GM18505 (cell line): ENCODE data around the gene ZNF839.
A peak's percentile ranks its signal among the peaks of the same experiment; 100 is the strongest.

Experiments
- ATAC-seq: cut with Tn5 transposase; IDR thresholded peaks from one replicate; pipeline ENCODE4 v1.9.1; 2021; ENCODE audit not compliant: unreplicated experiment
- POLR2A ChIP-seq: IDR thresholded peaks from 4 replicates; pipeline ENCODE4 v1.6.1; 2011; ENCODE audit warnings: borderline replicate concordance; ENCODE audit not compliant: insufficient read depth, insufficient read length; ENCODE audit errors: extremely low read depth

ZNF839 gene

GRCh38 chr14:102363182-102363943 is 43.8 kb downstream of the ZNF839 start:
- peak; percentile 25 for ATAC-seq
- TF ChIP-seq POLR2A, result no peak

GRCh38 chr14:102370305-102370809 is 50.8 kb downstream of the ZNF839 start:
- ATAC-seq, result no peak
- no peak for TF ChIP-seq POLR2A

DNA sequence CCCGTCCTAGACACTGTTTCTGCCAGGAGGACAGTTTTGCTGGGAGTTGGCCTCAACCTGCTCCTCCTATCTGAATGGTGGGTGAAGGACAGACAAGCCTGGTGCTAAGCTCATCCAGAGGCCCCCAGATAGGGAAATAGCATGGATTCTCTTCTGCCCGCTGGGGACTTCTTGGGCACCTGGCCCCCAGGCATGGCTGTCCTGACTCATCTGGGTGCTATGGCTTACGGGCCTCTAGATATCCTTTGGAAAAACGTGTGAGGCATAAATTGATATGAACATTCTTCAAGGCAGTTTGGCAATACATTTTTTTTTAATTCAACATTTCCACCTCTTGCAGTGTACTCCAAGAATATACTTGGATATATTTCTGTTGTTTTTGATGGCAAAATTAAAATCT is 51.8 kb downstream of the ZNF839 start:
- no peak for TF ChIP-seq POLR2A
- no peak for ATAC-seq

- TF ChIP-seq POLR2A, result no peak
- no peak for ATAC-seq
Measured at GRCh38 chr14:102373110-102373509, 53.6 kb downstream of the ZNF839 start.

GRCh38 chr14:102374264-102374663 is 54.7 kb downstream of the ZNF839 start:
- no peak for ATAC-seq
- no peak for TF ChIP-seq POLR2A

DNA sequence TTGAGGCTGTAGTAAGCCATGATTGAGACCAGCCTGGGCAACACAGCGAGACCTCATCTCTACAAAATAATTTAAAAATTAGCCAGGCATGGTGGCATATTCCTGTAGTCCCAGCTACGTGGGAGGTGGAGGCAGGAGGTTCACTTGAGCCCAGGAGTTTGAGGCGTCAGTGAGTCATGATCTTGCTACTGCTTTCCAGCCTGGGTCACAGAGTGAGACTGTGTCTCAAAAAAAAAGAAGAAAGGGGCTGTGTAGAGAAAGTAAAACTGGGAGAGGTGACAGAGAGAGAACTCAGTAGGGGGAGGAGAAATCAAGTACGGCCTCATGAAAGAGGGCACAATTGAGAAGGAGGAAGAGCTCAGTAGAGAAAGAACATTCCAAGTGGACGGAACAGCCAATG is 55.6 kb downstream of the ZNF839 start:
- ATAC-seq, result no peak

GRCh38 chr14:102377696-102378095 is 58.1 kb downstream of the ZNF839 start:
- ATAC-seq, result no peak
- no peak for TF ChIP-seq POLR2A

More for the DNA sequence above, 55.6 kb downstream of the ZNF839 start:
- TF ChIP-seq POLR2A, result no peak

- TF ChIP-seq POLR2A, result no peak
- ATAC-seq, result no peak
Measured at GRCh38 chr14:102378830-102379229, 59.3 kb downstream of the ZNF839 start.

DNA sequence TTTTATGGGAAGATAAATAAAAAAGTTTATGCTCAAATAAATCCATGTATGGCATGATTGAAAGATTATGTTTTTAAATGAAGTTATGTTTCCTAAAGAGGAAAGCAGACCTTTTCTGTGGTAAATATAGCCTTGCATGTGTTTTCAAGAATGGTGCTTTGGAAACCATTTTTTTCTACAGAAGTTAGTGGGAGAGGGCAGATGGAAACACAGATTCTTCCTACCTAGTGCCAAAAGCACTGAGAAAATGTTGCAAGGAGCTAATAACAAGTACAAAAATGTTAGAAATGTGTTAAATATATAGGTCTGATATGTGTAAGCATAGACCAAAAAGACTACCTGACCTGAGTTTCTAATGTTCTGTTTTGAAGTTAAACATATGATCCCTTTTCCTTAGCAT is 67.5 kb downstream of the ZNF839 start:
- TF ChIP-seq POLR2A, result no peak
- no peak for ATAC-seq

DNA sequence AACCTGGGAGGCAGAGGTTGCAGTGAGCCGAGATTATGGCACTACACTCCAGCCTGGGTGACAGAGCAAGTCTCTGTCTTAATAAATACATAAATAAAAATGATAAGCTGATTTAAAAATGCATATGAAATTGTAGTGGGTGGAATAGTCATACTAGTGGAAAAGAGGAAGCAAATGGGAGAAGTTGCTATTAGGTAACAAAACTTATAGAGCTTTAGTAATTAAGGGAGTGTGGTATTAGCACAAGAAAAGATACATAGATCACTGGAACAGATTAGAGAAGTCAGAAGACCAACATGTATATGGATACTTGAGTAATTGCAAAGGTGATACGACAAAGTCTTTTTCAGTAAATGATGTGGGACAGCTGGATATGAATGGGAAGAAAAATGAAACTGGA is 69.7 kb downstream of the ZNF839 start:
- no peak for TF ChIP-seq POLR2A
- ATAC-seq, result no peak

DNA sequence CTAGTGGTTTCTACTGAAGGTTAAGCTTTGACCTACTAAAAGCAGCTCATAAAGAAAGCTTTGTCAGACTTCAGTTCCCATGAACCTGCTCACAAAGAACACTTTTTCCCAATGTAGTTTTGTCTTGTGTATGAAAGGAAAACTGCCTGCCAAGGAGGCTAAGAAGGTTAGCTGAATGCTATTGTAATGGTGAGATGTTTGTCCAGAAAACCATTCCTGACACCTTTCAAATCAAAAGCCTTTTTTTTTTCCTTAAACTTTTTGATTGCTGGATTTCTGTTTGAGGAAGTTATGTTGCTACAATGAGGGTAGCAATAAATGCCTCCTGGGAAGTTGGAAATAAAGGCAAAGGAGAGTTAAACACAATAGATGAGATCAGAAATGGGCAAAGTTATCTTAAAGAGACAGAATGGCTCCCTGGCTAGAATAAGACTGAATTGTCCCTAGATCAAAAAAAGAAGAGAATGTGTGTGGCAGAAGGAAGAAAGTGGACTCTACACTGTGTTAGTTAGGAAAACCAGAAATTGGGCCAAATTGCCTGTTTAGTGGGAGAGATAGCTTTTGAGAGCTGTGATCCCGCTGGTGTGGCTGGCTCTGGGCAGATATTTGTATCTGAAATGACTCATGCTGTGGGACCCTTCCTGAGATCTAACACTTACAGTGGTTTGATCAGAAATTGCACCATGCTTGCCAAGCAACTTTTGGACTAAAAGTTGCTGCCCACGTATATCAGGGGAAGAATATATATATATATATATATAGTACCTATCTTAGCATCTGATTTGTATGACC is 70.7 kb downstream of the ZNF839 start:
- no peak for ATAC-seq
- no peak for TF ChIP-seq POLR2A
